MCF 10A (cell line): ENCODE data around the gene ADK. TPM values are rescaled to one million over a fixed set of nuclear protein-coding genes. Genes with fewer than 3 reads are reported as not detected.

Source experiments
- BruUV-seq: library from RNA; stranded (reverse); fragments of 400-500 nt; replicated peaks from 2 replicates; lab custom pipeline; 2021; lab: Mats Ljungman, UMichigan
- CTCF ChIA-PET: fragments of 300-600 bp; sonication (Branson Sonifier 250); formaldehyde crosslinking; extraction: SDS; loops from one replicate; lab custom pipeline; 2021; ENCODE audit warnings: antibody characterized with exemption, inconsistent platforms; lab: Yijun Ruan, JAX
- POLR2A ChIA-PET: fragments of 300-600, 350-650 bp; sonication (Branson Sonifier 250); formaldehyde crosslinking; extraction: SDS; loops from one replicate; lab custom pipeline; 2020; ENCODE audit warnings: antibody characterized with exemption, inconsistent platforms; lab: Yijun Ruan, JAX
- DNase-seq: peaks from one replicate; pipeline ENCODE4 v3.0.0-alpha.2; 2018; ENCODE audit not compliant: unreplicated experiment
- H3K27ac Mint-ChIP-seq: one replicate; pipeline ENCODE4 v1.8.0; 2022; ENCODE audit warnings: mild to moderate bottlenecking, low read depth, mixed read lengths; ENCODE audit not compliant: unreplicated experiment
- H3K27me3 Mint-ChIP-seq: one replicate; pipeline ENCODE4 v1.8.0; 2022; ENCODE audit warnings: mixed read lengths; ENCODE audit not compliant: insufficient read depth, unreplicated experiment
- H3K36me3 Mint-ChIP-seq: one replicate; pipeline ENCODE4 v1.8.0; 2022; ENCODE audit warnings: mild to moderate bottlenecking, moderate library complexity, mixed read lengths; ENCODE audit not compliant: insufficient read depth, unreplicated experiment
- H3K4me1 Mint-ChIP-seq: one replicate; pipeline ENCODE4 v1.8.0; 2022; ENCODE audit warnings: mixed read lengths; ENCODE audit not compliant: insufficient read depth, unreplicated experiment
- H3K4me3 Mint-ChIP-seq: one replicate; pipeline ENCODE4 v1.8.0; 2022; ENCODE audit warnings: mild to moderate bottlenecking, moderate library complexity, mixed read lengths; ENCODE audit not compliant: unreplicated experiment
- H3K9me3 Mint-ChIP-seq: one replicate; pipeline ENCODE4 v1.8.0; 2022; ENCODE audit warnings: mixed read lengths; ENCODE audit not compliant: unreplicated experiment
- CTCF ChIP-seq: fragments of 200-600 bp; IDR thresholded peaks from one replicate; pipeline ENCODE4 v1.8.0; 2022; ENCODE audit warnings: antibody characterized with exemption, mild to moderate bottlenecking; ENCODE audit not compliant: unreplicated experiment
- intact Hi-C: fragments of 100-400 bp; cut with micrococcal nuclease; formaldehyde crosslinking; loops from 2 replicates; pipeline ENCODE4 v1.14.1; 2022
- total RNA-seq: library from RNA; stranded (reverse); gene quantifications from 2 replicates; pipeline ENCODE4 v1.2.3, GENCODE V29; 2022

ADK gene
- total RNA-seq, 1 experiment from 2014 or later: 98.6 TPM

GRCh38 chr10:74361678-74362077 is 210.7 kb downstream of the ADK start:
- no peak for DNase-seq
- Mint-ChIP-seq H3K4me1 (peaks cover 12% of the 10 kb centered on the region), H3K9me3 (peaks cover 30% of the 10 kb centered on the region), H3K4me3 (no peak overlapping the region), H3K27ac (no peak overlapping the region), H3K27me3 (no peaks in the 10 kb centered on the region), H3K36me3 (peaks cover 5% of the 10 kb centered on the region)
- ChIA-PET CTCF (interaction anchor here (0.8 kb wide), 1 partner anchor 73 kb away, joined by 3 read pairs; no protein-coding TSS in a partner anchor), POLR2A (interaction anchor here (1.0 kb wide), 1 partner anchor 32 kb away, joined by 3 read pairs; no protein-coding TSS in a partner anchor)
- BruUV-seq: no TSS peak
- intact Hi-C loops: no loop called here
- TF ChIP-seq CTCF: no peak

- H3K36me3 Mint-ChIP-seq: peaks cover 14% of the 10 kb centered on the region
Observed at GRCh38 chr10:74363727-74364126, 212.7 kb downstream of the ADK start.

GRCh38 chr10:74365109-74365508 is 214.1 kb downstream of the ADK start:
- no peak overlapping the region for H3K4me3 Mint-ChIP-seq
- peaks cover 12% of the 10 kb centered on the region for H3K4me1 Mint-ChIP-seq
- H3K27ac Mint-ChIP-seq: peak overlapping the region; percentile 43
- ChIA-PET POLR2A (interaction anchor here (0.6 kb wide), 1 partner anchor 269 kb away, joined by 3 read pairs; no protein-coding TSS in a partner anchor), CTCF (interaction anchor here (0.6 to 1.1 kb wide), 3 partner anchors 18 to 68 kb away, joined by 3 to 4 read pairs (median 3); no protein-coding TSS in a partner anchor)
- H3K27me3 Mint-ChIP-seq: no peaks in the 10 kb centered on the region
- intact Hi-C loops: no loop called here
- H3K9me3 Mint-ChIP-seq: peaks cover 23% of the 10 kb centered on the region
- DNase-seq: no peak
- no TSS peak for BruUV-seq
- no peak for TF ChIP-seq CTCF
- H3K36me3 Mint-ChIP-seq: peaks cover 20% of the 10 kb centered on the region

More at GRCh38 chr10:74363727-74364126, 212.7 kb downstream of the ADK start:
- no peak for DNase-seq
- CTCF ChIA-PET: interaction anchor here (0.6 to 0.7 kb wide), 2 partner anchors 99 to 396 kb away, joined by 3 to 4 read pairs; no protein-coding TSS in a partner anchor
- Mint-ChIP-seq H3K4me3 (no peak overlapping the region), H3K27me3 (no peaks in the 10 kb centered on the region), H3K9me3 (peaks cover 30% of the 10 kb centered on the region), H3K27ac (peak overlapping the region; percentile 43), H3K4me1 (peaks cover 12% of the 10 kb centered on the region)
- TF ChIP-seq CTCF: no peak
- no TSS peak for BruUV-seq
- POLR2A ChIA-PET: no interaction called here
- intact Hi-C loops: no loop called here

- intact Hi-C loops: no loop called here
- Mint-ChIP-seq H3K27me3 (no peaks in the 10 kb centered on the region), H3K9me3 (no peaks in the 10 kb centered on the region), H3K27ac (no peak overlapping the region), H3K4me1 (no peaks in the 10 kb centered on the region), H3K36me3 (peaks cover 32% of the 10 kb centered on the region), H3K4me3 (no peak overlapping the region)
- BruUV-seq: no TSS peak
- no peak for DNase-seq
- CTCF ChIA-PET: no interaction called here
- POLR2A ChIA-PET: no interaction called here
- no peak for TF ChIP-seq CTCF
Observed at GRCh38 chr10:74371696-74372095, 220.7 kb downstream of the ADK start.
